HG03095 (cell line): ENCODE measurements around the gene COMMD7.
A peak's percentile ranks its signal among the peaks of the same experiment; 100 is the strongest.

Source experiments
- ATAC-seq: cut with Tn5 transposase; IDR thresholded peaks from one replicate; pipeline ENCODE4 v1.9.1; 2021; ENCODE audit warnings: moderate library complexity; ENCODE audit not compliant: unreplicated experiment

COMMD7 gene

GRCh38 chr20:32682508-32682987 is 60.7 kb downstream of the COMMD7 start:
- ATAC-seq: no peak

GRCh38 chr20:32681175-32682084 is 61.8 kb downstream of the COMMD7 start:
- no peak for ATAC-seq

- no peak for ATAC-seq
Observed at GRCh38 chr20:32680544-32681174, 62.6 kb downstream of the COMMD7 start.

DNA sequence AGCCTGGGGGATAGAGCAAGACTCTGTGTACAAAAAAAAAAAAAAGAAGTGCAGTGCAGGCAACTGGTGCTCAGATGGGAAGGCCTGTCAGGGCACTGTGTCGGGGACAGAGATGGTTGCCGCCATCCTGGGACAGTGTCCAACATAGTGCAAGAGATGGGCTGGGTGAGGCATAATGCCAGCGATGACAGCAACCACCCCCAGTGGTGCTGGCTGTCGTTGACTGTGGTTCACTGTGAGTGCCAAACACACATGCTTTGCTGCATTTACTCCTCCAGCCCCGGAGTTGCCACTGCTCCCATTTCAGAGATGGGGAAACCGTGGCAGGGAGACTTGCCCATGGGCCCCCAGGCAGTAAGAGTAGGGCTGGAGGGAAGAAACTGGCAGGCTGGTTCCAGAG is 64.3 kb downstream of the COMMD7 start:
- ATAC-seq: no peak

- ATAC-seq: no peak
Observed at GRCh38 chr20:32675223-32675975, 67.9 kb downstream of the COMMD7 start.

DNA sequence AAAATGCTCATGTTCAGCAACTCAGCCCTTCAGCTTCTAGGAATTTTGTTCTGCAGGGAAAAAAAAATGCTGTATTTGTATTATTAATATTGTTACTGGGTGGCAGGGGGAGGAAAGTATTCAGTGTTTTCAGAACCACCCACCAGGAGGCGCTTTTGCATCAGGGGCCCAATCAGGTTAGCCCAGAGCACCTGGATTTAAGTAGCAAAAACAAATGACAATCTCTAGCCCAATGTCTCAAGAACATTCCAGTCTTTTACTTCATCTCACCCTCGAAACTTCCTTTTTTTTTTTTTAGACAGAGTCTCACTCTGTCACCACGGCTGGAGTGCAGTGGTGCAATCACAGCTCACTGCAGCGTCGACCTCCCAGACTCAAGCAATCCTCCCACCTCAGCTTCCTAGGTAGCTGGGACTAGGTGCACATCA is 68.9 kb downstream of the COMMD7 start:
- ATAC-seq: no peak

DNA sequence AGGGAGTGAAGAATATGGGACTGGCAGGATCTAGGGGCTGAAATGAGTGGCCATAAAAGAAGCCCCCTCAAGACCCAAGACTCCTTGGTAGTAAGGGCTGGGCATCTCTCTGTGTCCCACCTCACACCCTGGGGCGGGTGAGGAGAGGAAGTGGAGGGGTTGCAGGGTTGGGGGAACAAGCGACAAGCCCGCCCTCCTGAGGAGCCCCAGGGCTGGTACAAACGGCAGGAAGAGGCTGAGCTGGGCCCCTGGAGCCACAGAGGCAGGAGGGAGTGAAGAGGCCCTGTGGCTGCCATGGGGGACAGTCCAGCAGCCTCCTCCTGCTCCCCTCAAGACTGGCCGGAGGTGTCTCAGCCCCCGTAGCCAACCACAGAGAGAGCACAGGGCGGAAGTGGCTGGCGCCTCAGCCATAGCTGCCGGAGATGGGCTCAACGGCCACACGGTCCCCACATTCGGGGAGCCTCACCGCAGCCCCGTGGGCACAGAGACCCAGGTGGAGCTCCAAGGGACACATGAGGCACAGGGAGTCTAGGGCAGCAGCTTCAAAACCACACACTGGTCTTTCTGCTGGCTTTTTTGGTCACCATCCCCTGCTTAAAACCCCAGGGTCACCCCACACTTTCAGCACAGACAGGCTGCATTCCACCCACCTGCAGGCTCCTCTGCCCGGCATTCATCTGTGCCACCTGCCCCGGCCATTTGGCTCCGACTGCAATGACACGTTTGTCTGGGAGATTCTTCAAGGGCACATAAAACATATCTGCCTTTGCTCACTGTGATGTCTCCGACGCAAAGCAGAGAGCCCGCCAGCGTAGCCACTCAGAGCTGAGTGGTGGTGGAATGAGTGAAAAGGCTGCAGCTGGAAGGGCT is 70.0 kb downstream of the COMMD7 start:
- ATAC-seq: peak; percentile 51

- ATAC-seq: peak; percentile 21
Observed at GRCh38 chr20:32672394-32672981, 70.8 kb downstream of the COMMD7 start.

DNA sequence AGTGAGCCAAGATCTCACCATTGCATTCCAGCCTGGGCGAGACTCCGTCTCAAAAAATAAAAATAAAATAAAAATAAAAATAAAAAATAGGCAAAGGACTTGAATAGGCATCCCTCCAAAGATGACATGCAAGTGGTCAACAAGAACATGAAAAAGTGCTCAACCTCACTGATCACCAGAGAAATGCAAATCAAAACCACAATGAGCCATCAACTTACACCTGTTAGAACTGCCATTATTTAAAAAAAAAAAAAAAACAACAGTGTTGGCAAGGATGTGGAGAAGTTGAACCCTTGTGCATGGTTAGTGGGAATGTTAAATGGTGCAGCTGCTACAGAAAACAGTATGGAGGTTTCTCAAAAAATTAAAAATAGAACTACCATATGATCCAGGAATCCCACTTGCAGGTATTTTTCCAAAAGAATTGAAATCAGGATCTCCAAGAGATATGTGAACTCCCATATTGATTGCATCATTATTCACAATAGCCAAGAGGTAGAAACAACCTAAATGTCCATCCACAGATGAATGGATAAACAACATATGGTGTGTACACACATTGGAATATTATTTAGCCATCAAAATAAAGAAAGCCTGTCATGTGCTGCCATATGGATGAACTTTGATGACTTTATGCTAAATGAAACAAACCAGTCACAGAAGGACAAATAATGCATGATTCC is 72.4 kb downstream of the COMMD7 start:
- no peak for ATAC-seq

DNA sequence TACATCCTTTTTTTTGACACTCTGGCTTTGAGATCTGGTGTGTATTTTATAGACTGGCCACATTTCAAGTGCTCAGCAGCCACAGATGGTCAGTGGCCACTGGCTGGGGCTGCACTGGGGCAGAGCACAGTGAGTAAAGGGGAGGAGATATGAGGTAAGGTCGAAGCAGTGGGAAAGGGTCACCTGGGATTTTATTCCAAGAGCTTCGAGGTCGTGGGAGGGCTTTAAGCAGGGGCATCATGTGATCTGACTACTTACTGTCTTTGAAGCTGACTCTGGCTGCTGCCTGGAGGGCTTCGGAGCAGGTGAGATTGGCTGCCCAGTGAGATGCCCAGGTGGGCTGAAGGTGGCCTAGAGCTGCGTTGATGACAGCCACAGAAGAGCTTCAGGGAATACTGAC is 76.2 kb downstream of the COMMD7 start:
- ATAC-seq: no peak

DNA sequence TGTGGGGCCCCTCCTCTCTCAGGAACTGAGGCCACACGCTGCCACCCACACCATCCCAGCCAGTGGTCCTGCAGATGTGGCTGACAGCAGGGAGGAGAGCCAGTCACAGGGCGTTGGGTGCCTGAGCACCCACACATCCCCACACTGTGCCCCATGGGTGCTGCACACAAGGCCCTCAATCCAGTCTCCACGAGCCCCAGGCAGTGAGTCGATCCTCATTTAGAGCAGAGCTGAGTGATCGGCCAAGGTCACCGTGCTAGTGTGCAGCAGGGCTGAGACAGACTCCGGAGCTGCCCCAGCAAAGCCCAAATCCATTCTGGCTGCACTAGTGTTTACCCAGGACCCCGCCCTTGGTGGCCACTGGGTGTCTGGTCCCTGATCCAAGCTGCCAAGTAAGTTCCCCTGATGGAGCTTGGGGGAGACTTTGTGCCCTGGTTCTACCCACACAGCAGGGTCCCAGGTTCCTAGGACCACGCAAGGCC is 78.5 kb downstream of the COMMD7 start:
- ATAC-seq: no peak

DNA sequence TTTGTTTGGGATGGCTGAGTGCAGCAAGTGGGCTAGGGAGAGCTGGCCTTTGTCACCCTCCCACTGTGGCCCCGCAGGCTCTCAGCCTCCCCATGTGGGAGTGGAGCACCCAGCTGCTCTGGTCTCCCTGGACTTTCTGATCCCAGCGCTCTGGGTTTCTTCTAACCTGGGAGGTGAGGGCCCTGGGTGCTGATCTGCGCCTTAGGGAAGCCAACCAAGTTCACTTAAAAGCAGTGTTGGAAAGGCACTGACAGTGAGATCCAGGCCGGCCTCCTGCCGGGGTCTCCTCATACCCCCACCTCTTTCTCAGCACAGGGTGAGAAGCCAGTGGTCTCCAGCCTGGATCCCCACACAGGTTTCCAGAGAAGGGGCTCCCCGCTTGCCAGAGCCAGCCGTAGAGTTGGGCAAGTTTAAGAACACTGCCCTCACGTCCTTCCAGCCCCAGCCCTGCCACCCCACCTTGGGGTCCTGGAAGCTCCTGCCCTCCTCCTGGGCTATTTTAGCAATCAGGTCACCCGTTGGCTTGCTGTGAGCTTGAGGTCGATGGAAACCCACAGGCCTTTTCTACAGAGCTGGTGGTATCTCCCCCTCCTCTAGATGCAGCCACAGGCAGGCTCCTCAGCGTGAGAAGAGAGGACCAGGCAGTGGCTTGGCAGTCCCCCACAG is 79.1 kb downstream of the COMMD7 start:
- no peak for ATAC-seq

DNA sequence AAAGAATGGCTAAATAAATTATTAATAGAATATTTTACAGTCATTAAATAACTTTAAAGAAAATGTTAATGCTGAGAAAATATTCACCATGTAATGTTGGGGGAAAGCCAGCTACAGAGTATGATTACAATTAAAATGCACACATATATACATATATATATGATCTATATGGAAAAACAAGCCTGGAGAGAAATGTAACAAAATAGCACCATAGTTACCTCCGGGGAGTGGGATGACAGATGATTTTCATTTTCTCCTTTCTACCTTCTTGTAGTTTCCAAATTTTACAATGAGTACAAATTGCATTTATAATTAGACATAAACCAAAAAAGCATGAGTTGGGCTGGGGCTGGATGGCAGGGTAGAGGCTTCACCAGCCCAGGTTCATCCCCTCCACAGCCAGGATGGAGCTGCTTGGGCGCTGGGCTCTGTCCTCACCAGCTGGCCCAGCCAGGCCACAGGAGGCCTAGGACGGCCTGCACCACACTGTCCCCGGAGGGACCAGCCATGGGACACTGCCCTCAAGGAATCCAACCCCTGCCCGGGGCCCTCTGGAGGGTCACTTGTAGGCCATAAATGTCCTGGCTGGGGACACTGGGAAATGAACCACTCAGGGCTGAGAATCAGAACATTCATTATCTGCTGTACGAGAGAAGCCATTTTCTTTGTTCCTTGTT is 79.8 kb downstream of the COMMD7 start:
- ATAC-seq: no peak

GRCh38 chr20:32661820-32662528 is 81.3 kb downstream of the COMMD7 start:
- ATAC-seq: no peak

DNA sequence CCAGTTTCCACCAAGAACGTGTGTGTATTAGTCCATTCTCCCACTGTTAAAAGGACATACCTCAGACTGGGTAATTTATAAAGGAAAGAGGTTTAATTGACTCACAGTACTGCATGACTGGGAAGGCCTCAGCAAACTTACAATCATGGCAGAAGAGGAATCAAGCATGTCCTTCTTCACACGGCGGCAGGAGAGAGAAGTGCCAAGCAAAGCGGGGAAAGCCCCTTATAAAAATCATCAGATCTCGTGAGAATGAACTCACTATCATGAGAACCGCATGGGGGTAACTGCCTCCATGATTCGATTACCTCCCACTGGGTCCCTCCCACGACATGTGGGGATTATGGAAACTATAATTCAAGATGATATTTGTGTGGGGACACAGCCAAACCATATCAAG is 82.6 kb downstream of the COMMD7 start:
- ATAC-seq: no peak

GRCh38 chr20:32656827-32657226 is 86.4 kb downstream of the COMMD7 start:
- no peak for ATAC-seq

- ATAC-seq: no peak
Observed at GRCh38 chr20:32655903-32656512, 87.3 kb downstream of the COMMD7 start.
